Thyroid gland (tissue), 4 donors: ENCODE measurements around the gene LYG2.

Experiments
- POLR2A ChIP-seq, 2 donors: fragments of 450-650 bp; IDR thresholded peaks; one replicate each; pipeline ENCODE4 v1.6.1; 2017; ENCODE audit warnings: antibody characterized with exemption in 2 of 2, mild to moderate bottlenecking in 2 of 2, moderate library complexity in 1 of 2
- TF ChIP-seq, protein P1 (sequence below), 6 experiments: fragments of 200-600 bp in 3 of 6; fragments of 450-650 bp in 3 of 6; sonication (generic) in 3 of 6; IDR thresholded peaks; one replicate each; pipeline ENCODE4 v1.5.1; 2016 to 2019; ENCODE audit warnings: antibody characterized with exemption in 6 of 6, mild to moderate bottlenecking in 2 of 6, inconsistent platforms in 1 of 6, moderate library complexity in 1 of 6

DNA sequence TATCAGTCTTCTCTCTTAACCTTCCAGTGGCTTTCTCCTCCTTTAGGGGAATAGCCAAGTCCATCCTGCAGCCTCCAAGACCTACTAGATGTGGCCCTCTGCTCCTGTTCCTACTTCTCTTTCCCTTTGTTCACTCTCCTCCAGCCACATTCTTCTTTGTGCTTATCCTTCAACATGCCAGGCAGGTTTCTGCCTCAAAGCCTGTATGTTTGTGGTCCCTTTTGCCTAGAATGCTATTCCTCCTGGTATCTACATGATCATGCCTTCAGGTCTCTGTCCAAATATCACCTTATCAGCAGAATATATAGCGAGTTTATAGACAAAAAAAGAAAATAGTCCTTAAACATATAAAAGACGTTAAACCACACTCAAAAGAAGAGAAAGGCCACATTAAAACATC, 5.5 kb downstream of the LYG2 start:
- TF ChIP-seq, protein P1, sequence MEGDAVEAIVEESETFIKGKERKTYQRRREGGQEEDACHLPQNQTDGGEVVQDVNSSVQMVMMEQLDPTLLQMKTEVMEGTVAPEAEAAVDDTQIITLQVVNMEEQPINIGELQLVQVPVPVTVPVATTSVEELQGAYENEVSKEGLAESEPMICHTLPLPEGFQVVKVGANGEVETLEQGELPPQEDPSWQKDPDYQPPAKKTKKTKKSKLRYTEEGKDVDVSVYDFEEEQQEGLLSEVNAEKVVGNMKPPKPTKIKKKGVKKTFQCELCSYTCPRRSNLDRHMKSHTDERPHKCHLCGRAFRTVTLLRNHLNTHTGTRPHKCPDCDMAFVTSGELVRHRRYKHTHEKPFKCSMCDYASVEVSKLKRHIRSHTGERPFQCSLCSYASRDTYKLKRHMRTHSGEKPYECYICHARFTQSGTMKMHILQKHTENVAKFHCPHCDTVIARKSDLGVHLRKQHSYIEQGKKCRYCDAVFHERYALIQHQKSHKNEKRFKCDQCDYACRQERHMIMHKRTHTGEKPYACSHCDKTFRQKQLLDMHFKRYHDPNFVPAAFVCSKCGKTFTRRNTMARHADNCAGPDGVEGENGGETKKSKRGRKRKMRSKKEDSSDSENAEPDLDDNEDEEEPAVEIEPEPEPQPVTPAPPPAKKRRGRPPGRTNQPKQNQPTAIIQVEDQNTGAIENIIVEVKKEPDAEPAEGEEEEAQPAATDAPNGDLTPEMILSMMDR (IDR thresholded peaks at IDR 0.05) = no peak
- no peak for TF ChIP-seq POLR2A (IDR thresholded peaks at IDR 0.05)
